Breast epithelium (tissue), 3 donors: ENCODE results near the gene TGFB2.

ENCODE experiments used
- POLR2A ChIP-seq: fragments of 450-650 bp; IDR thresholded peaks from one replicate; pipeline ENCODE4 v1.6.1; 2016; ENCODE audit warnings: antibody characterized with exemption, mild to moderate bottlenecking, moderate library complexity
- POLR2AphosphoS5 ChIP-seq, 3 donors: sonication (generic); formaldehyde crosslinking; IDR thresholded peaks; one replicate each; pipeline ENCODE4 v1.6.1; 2017; ENCODE audit warnings: antibody characterized with exemption in 3 of 3
- TF ChIP-seq, protein P1 (sequence below), 3 donors: fragments of 450-650 bp; IDR thresholded peaks; one replicate each; pipeline ENCODE4 v1.5.1; 2016 to 2017; ENCODE audit warnings: antibody characterized with exemption in 3 of 3, mild to moderate bottlenecking in 3 of 3, moderate library complexity in 3 of 3

DNA sequence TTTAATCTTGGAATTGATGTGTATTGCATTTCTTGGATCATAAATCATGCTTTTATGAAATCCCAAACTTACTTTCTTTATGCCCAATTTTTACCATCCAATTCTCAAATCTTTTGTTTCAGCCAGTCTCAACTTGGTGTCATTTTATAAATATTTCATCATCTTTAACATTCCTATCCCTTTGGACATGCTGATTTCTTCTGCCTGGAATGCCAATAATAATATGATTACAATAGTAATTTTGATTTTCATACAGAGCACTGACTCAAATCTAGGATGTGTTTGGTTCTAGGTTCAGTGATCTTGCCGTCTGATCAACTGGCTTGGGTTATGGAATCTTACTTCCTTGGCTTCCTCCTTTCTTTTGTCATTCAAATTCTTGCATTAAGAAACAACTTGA is 47.3 kb upstream of the TGFB2 start:
- TF ChIP-seq POLR2A (no peak), POLR2AphosphoS5 (IDR thresholded peaks at IDR 0.05) (no peak)
- TF ChIP-seq, protein P1, sequence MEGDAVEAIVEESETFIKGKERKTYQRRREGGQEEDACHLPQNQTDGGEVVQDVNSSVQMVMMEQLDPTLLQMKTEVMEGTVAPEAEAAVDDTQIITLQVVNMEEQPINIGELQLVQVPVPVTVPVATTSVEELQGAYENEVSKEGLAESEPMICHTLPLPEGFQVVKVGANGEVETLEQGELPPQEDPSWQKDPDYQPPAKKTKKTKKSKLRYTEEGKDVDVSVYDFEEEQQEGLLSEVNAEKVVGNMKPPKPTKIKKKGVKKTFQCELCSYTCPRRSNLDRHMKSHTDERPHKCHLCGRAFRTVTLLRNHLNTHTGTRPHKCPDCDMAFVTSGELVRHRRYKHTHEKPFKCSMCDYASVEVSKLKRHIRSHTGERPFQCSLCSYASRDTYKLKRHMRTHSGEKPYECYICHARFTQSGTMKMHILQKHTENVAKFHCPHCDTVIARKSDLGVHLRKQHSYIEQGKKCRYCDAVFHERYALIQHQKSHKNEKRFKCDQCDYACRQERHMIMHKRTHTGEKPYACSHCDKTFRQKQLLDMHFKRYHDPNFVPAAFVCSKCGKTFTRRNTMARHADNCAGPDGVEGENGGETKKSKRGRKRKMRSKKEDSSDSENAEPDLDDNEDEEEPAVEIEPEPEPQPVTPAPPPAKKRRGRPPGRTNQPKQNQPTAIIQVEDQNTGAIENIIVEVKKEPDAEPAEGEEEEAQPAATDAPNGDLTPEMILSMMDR (IDR thresholded peaks at IDR 0.05) = no peak
